Hematopoietic multipotent progenitor cell treated with erythropoietin and hydrocortisone succinate and interleukin-3 and kit ligand, for 15 days (in vitro differentiated cells): ENCODE measurements around the gene ATG12.

Experiments
- DNase-seq: peaks from one replicate; pipeline ENCODE4 v3.0.0-alpha.2; 2015; ENCODE audit warnings: low spot score

Gene ATG12

DNA sequence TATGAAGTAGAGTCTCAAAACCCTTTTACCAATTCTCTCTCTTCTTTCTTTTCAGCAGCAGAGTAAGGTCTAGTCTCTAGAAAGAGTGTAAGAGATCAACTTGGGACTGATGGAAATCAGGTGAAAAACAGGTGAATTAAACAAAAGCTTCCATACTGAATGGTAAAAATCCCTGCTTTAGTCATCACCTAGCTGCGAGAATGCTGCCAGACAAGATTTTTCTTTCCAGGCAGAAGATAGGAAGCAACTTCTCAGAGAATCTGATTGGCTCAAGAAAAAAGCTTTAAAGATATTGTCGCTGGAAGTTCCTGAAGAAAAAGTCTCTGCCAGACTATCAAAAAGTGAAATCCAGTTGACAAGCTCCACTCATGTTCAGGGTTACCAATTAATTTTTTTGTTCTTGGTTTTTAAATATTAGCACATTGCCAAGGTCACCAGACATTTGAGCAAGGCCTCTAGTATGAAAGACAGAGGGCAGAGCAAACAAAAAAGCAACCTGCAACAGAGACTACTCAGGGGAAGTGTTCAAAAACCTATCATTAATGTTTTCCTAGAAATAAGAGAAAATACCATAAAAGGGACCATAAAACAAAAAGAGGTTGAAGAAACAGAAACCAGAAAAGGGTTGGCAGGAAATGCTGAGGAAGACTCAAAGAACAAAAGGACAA is 34.2 kb downstream of the ATG12 start:
- no peak for DNase-seq

DNA sequence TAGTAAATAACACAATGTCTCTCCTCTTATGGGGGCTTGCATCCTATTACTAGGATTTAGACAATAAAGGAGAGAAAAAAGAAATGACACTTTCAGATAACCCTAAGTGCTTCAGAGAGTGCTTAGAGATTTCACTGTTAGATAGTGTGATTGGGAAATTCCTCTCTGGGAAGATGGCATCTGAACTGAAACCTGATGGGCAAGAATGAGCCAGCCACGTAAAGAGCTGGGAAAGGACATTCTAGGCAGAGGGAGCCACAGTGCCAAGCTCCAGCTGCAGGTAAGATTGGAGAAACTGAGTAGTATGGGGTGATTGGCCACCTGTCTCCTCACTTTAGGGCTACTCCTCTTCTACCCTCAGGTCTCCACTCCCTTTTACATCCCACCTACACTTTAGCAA is 39.4 kb downstream of the ATG12 start:
- DNase-seq: no peak

DNA sequence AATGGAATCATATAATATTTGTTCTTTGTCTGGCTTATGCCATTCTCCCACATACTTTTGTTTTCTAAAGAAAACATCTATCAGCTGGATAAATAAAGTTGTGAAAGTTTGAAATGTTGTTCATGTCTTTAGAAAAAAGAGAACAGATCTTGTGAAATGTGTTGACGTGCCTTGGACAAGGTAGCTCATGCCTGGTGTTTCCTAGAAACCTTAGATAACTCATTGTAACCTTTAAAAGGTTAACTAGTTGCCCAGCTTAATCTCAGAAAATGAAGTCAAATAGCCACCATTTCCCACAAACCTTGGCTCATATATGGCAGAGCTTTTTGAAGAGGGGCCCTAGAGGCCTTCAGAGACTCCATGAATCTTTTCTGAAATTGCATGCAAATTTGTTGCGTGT is 40.2 kb downstream of the ATG12 start:
- no peak for DNase-seq

DNA sequence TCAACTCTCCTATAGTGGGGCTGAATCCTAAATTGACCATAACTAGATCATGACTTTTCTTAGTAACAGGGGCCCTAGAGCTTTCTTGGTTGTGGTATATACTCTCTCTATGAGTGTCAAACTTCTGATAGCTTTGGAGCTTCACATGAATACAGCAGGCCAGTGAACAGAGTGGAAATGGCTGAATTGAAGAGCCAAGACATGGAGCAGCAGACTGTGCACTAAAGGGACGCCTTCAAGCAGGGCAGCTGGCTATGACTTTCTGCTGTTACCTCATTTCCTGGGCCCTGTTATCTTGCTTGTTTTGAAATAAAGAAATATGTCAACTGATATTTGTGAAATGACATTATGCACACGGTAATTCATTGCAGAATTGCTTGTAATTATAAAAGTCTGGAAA is 41.3 kb downstream of the ATG12 start:
- no peak for DNase-seq

DNA sequence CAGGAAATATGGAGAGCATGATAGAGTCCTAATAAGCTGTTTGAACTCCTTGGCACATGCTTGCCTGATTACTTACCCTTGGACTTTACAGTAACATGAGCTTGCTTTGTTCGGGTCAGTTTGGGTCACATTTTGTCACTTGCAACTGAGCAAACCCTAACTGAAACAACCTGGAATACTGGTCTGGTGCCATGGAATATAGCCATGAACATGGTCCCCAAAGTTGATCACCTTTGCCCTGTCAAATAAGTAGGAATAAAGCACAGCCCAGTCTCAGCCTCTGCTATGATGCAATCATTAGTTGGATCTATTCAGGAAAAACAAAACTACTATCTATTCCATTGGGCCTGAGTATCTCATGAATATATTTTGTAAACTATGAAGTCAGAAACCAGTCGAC is 43.1 kb downstream of the ATG12 start:
- no peak for DNase-seq

DNA sequence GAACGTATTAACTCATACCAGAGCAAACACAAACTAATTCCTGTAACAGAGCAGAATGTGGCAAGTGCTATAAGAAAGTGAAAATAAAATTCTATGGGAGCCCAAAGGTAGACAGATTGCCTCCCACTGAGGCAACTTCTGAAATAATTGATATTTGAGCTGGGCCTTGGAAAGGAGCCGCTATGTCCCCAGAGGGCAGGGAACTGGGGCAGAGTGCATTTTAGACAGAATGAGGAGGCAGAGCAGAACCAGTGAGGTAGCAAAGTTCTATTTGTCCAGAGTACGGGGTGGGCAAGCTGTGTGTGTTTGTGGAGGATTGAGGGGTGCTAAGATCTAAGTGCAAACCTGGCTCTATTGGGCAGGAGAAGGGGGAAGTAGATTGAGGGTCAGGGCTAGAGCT is 44.7 kb downstream of the ATG12 start:
- DNase-seq: no peak

DNA sequence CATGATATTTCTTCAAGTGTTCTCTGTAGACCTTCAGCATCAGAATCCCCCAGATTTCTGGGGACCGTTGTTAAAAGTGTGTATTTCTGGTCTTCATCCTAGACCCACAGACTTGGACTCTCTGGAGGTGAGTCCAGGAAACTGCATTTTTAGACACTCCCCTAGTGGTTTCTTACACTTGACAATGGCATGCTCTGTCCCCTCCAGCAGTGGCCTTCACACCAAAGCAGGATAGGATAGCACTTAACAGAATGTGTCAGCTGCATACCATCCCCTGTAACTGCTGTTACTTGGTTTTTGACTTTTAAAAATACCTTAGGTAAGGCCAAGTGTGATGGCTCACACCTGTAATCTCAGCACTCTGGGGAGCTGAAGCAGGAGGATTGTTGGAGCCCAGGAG is 45.7 kb downstream of the ATG12 start:
- no peak for DNase-seq

DNA sequence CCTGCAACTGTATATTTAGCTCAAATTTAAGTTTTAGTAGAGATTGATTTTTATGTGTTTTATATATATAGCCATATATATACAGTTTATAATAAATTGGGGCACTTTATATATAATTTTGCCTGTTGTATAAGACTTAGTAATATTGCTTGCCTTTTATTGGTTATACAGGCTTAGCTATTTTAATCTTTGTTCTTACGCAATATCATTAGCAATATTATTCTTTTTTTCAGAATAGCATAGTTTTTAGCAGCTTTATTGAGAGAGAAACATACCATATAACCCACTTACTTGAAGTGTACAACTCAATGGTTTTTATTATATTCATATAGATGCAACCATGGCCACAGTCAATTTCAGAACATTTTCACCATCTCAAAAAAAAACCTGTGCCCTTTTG is 52.9 kb downstream of the ATG12 start:
- no peak for DNase-seq

DNA sequence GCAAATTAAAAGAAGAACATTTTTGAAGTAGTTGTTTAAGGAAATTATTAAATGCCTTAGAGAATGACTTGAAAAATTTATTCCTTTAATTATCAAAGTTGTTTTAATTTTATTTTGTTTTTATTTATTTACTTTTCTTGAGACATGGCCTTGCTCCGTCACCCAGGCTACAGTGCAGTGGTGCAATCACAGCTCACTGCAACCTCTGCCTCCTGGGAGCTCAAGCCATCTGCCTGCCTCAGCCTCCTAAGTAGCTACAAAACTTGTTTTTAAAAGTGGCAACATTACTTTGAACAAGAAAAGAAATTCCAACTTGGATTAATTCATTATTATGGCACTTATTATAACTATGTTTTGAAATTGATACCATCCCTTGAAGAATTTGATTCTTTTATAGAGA is 53.9 kb downstream of the ATG12 start:
- DNase-seq: no peak

DNA sequence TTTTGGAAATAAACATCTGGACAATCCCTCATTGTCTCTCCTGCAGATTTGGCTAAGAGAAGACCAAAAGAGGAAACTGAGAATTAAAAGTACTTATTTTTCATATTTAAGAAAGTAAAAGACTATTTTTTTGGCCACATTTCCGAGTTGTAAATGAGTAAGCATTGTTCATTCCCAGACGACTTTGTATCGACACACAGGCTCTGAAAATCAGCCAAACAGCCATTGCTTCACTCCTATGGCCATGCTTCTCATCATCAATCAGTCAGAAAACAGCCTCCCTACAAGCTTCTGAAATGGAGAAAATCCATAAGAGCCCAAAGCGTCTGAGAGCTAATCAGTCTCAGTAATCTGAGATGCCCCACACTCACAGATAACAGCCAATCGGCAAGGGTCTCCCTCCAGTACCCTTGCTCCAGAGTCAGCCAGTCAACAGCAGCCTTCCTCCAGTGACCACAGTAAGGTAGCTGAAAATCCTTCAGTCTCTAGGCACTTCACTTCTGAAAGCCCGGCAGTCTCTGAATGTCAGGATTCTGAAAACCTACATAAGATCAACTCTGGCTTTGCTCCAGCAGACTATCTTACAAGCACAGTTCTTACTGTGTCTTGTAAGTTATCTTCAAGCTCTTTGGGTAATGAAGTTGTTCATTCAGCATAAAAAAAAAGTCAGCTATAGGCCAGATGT is 55.8 kb downstream of the ATG12 start:
- no peak for DNase-seq

DNA sequence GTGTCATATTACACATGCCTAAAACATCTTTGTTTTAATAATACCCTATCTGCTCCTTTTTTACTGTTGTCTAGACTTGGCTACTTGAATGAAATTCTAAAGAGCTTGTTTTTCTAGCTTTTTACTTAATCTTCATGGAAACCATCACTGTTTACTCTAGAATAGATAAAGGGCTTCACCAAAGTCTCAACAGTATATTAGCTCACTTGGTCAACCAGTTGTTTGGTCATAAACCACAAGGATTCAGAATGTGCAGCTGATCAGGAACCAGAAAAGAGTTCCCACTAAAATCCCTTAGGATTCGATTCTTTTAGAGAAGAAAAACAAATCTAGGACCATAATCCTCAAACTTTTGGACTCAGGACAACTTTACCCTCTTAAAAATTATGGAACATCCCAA is 62.9 kb downstream of the ATG12 start:
- DNase-seq: no peak
